ENCODE data around the gene HLA-DQB1. TPM values are rescaled to one million over a fixed set of nuclear protein-coding genes. Genes with fewer than 3 reads are reported as not detected.
"Not testable (repeated sequence)": the region's sequence is repeated elsewhere in the genome, so short reads cannot be mapped to it uniquely, and the experiment has no call there.

Gene HLA-DQB1
- total RNA-seq, 1 donor from 2014 or later = 7.0 TPM

DNA sequence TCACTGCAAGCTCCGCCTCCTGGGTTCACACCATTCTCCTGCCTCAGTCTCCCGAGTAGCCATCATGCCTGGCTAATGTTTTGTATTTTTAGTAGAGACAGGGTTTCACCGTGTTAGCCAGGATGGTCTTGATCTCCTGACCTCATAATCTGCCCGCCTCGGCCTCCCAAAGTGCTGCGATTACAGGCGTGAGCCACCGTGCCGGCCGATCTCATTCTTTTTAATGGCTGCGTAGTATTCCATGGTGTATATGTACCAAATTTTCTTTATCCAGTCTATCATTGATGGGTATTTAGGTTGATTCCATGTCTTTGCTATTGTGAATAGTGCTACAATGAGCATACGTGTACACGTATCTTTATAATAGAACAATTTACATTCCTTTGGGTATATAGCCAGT is 36.7 kb downstream of the HLA-DQB1 start:
- intact Hi-C loops (cut with micrococcal nuclease) = not testable (repeated sequence)

DNA sequence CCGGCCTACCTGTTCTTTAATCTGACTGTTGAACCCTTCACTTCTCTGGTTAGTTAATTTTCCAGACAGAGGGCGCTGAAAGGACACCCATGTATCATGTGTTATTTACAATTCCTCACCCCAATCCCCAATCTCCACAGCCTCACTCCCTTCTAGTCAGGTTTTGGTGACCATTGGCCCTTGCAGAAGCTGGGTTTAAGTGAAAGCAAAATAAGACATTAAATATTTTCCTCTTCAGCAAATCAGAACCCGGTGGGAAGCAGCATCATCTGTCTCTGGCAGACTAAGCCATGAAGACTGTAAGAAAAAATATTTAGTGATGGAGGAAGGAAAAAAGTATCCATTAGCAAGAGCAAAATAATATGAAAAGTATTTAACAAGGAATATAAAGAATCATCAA is 38.6 kb downstream of the HLA-DQB1 start:
- intact Hi-C loops (cut with micrococcal nuclease) = no loop called here

DNA sequence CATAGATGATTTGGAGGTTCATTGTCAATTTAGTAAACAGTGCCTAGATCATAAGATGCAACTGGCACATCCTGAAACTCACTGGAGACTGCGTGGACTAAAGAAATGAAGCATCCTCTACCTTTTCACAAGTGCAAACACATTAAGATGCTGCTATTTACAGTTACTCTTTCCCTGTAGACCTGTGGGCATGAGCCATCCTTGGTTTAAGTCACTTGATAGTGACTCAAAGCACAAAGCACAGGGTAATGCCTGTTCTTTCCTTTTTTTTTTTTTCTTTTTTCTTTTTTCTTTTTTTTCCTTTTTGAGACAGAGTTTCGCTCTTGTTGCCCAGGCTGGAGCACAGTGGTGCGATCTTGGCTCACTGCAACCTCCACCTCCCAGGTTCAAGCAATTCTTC is 39.2 kb downstream of the HLA-DQB1 start:
- intact Hi-C loops (cut with micrococcal nuclease) = no loop called here

DNA sequence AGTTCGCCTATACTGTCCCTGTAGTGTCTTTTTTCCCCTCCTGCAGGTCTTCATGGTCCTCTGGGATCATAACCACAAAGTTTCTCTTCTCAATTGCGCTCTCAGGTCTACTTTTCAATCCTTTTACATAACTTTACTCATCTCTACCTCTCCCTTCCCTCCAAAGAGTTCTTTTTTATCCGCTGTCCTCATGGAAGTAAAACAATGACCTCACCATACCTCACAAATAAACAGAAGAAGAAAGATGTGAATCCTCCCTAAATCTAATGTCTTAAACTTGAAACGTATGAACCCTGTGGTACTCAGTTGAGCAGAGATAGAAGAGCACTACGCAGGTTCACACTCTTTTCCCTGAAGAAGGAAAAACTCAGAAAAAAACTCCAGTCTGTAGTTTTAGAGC is 41.3 kb downstream of the HLA-DQB1 start:
- intact Hi-C loops (cut with micrococcal nuclease) = no loop called here

DNA sequence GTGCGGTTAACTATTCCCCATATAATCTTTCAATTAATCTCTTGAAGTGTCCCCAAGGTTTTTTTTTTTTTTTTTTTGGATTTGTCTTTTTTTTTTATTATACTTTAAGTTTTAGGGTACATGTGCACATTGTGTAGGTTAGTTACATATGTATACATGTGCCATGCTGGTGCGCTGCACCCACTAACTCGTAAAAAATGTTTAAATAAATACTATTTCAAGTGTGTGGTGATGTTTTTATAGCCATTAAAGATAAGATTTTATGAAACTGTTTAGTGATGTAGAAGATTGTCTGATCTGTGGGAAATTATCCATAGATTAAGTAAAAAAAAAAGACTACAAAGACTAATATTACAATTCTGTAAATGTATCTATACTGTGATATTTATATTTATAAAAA is 41.9 kb downstream of the HLA-DQB1 start:
- intact Hi-C loops (cut with micrococcal nuclease) = no loop called here

GRCh38 chr6:32623693-32624092 is 42.8 kb downstream of the HLA-DQB1 start:
- intact Hi-C loops (cut with micrococcal nuclease) = loop anchor here (1.0 to 2.0 kb wide), 2 partner anchors 43 to 62 kb away; partner anchors contain the start of gene HLA-DQB1

DNA sequence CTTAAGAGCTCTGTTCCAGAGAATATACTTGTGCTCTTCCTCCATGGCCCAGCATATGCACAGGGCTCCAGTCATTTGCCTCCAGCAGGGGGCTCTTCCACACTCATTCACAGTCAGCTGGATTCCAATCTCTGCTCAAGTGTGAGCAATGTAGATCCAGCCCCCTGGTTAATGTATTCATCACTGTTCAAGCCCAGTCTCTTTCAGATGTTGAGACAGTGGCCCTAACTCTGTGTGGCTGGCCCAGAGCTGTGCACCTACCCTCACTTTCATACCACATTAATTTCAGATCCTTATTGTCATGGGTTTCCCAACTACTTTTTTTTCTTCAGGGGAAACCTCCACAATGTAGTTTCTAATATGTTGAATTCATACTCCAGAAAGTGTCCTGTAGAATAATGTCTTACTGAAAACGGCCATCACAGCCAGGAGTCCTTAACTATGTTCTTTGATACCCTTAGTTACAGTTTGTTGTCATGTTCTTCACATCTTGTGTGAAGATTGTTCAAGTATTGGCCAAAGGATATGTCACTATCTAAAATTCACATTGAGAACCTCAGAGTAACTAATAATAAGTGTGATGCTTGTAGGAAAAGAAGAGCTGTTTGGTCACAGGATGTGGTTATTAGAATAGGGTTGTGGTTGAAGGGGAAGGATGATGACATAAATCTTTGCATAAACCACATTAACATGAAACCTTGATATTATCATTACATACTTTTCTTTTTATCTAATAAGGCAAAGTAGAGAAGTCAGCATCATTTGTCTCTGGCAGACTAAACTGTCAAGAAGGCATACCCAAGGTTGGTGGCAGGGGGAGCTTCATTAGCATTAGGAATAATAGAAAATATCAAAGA is 43.7 kb downstream of the HLA-DQB1 start:
- intact Hi-C loops (cut with micrococcal nuclease) = loop anchor here (1.0 to 2.0 kb wide), 3 partner anchors 12 to 63 kb away; partner anchors contain the start of gene HLA-DQB1

- intact Hi-C loops (cut with micrococcal nuclease) = no loop called here
These were observed 45.1 kb downstream of the HLA-DQB1 start for GRCh38 chr6:32621372-32621771.

DNA sequence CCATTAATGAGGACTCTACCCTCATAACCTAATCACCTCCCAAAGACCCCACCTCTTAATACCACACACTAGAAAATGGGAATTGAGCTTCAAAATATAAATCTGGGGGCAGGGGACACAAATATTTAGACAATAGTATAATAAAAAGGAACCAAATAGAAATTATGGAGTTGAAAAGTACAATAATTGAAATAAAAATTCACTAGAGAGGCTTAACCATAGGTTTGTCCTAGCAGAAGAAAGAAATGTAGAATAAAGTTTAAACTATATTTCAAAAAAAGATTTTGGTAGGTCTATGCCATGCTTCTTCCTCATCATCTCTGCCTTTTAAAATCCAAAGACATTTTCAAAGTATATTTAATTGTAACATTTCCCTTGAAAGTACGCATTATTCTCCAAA is 48.7 kb downstream of the HLA-DQB1 start:
- intact Hi-C loops (cut with micrococcal nuclease) = no loop called here

GRCh38 chr6:32615885-32616532 is 50.4 kb downstream of the HLA-DQB1 start:
- intact Hi-C loops (cut with micrococcal nuclease) = no loop called here

DNA sequence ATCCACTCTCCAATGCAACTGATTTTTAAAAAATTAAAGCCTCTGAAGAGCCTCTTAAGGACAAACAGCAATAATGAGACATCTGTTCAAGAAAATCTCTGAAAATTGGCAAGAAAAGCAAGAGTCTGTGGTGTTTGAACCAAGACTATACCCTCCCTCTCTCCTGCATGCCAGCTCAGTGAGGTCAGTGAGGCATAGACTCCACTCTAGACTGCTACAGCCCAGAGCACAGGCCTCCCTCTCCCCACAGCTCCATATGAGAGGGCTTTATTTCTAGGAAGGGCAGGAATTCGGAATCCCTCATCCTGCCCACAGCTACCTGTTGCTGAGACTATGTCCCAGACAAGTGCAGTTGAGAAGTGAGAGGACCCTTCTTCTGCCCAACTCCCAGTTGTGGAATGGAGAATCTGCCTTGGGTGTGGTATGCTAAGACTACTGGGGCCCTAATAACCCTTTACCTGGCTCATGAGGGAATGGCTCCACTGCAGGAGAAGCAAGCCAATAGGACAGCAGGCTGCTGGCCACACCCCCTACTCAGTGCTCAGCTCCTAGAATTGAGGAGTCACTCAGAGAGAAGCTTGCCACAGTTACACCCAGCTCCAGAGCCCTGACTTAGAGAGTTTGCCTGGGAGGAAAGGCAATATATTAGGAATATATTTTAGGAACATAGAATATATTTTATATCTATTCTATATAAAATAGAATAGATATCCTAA is 51.9 kb downstream of the HLA-DQB1 start:
- intact Hi-C loops (cut with micrococcal nuclease) = no loop called here

DNA sequence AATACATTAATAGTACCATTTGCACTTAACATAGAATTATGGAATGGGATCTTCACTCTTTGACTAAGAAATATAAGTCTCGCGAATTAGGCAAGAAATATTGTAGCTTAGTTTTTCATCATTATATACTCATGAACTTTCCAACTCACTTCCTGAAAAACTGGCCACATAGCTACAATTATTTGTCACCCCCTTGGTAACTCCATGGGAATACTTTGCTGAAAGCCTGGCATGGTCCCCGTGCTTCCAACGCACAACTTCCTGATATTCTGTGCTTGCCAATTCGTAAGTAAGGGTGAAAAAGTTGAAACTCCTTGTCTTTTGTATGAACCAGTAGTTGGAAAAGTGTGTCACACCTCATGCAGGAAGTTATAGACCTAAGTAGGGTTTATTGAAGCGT is 53.0 kb downstream of the HLA-DQB1 start:
- intact Hi-C loops (cut with micrococcal nuclease) = no loop called here

DNA sequence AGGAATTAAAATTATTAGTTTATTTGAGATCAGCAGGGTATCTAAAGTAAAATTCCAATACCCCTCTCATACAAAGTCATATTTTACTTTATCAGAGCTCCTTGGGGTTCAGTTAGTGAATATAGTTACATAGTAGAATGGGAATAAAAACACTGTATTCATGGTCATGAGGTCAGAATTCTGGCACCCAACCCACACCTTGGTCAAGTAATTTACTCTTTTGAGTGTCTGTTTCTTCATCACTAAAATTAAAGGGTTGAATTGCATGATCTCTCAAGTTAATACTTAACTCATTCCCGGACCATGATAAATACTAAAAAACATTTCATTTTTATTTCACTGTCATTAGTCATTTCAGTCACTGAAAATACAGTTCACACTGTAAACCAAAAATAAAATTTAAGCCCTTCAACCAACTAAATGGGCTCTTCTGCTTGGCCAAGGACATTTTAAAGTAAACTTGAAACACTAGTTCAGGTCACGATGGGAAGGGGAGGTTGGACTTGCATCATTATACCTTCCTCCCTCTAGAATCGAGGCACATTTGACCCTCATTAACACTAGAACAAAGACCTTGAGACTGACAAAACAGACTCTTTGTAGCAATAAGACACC is 55.7 kb downstream of the HLA-DQB1 start:
- intact Hi-C loops (cut with micrococcal nuclease) = loop anchor here (1.0 kb wide), 2 partner anchors 12 to 75 kb away; no protein-coding TSS in a partner anchor

- intact Hi-C loops (cut with micrococcal nuclease) = loop anchor here (1.0 kb wide), 2 partner anchors 12 to 75 kb away; no protein-coding TSS in a partner anchor
These were observed 56.5 kb downstream of the HLA-DQB1 start for GRCh38 chr6:32609731-32610640.

Other genes starting within 250 kb of the HLA-DQB1 start
- 81.8 and 88.4 TPM in 2 replicates for gene HLA-DRA, start 226.8 kb downstream of the HLA-DQB1 start, total RNA-seq
- 43.3 and 43.7 TPM in 2 replicates for gene HLA-DRB5, start 136.4 kb downstream of the HLA-DQB1 start, total RNA-seq
- 69.9 and 74.8 TPM in 2 replicates for gene HLA-DRB1, start 76.8 kb downstream of the HLA-DQB1 start, total RNA-seq
- 20.2 and 21.5 TPM in 2 replicates for gene HLA-DQA1, start 29.3 kb downstream of the HLA-DQB1 start, total RNA-seq
- gene HLA-DQA2, start 74.7 kb upstream of the HLA-DQB1 start, total RNA-seq = 3.8 and 4.3 TPM in 2 replicates
- gene HLA-DQB2, start 96.9 kb upstream of the HLA-DQB1 start, total RNA-seq = 1.4 and 1.5 TPM in 2 replicates
- gene HLA-DOB, start 150.3 kb upstream of the HLA-DQB1 start, total RNA-seq = 6.5 and 6.9 TPM in 2 replicates
- 171 and 207 TPM in 2 replicates for gene TAP2, start 172.1 kb upstream of the HLA-DQB1 start, total RNA-seq
- 448 and 470 TPM in 2 replicates for gene PSMB8, start 177.4 kb upstream of the HLA-DQB1 start, total RNA-seq
- gene TAP1, start 187.0 kb upstream of the HLA-DQB1 start, total RNA-seq = 416 and 426 TPM in 2 replicates
- gene PSMB9, start 187.5 kb upstream of the HLA-DQB1 start, total RNA-seq = 413 and 416 TPM in 2 replicates